Stimulated activated CD8-positive, alpha-beta memory T cell treated with anti-CD3 and anti-CD28 coated beads, Interleukin-12 subunit alpha, Interleukin-12 subunit beta, amount 100 ng/mL, for 4 hours (primary cell): ENCODE results near the gene FOXD4L3.
"Not testable (repeated sequence)": the region's sequence is repeated elsewhere in the genome, so short reads cannot be mapped to it uniquely, and the experiment has no call there.

ENCODE experiments used
- DNase-seq: peaks from one replicate; pipeline ENCODE4 v3.0.0-alpha.2; 2020; ENCODE audit warnings: low read depth

Gene FOXD4L3

DNA sequence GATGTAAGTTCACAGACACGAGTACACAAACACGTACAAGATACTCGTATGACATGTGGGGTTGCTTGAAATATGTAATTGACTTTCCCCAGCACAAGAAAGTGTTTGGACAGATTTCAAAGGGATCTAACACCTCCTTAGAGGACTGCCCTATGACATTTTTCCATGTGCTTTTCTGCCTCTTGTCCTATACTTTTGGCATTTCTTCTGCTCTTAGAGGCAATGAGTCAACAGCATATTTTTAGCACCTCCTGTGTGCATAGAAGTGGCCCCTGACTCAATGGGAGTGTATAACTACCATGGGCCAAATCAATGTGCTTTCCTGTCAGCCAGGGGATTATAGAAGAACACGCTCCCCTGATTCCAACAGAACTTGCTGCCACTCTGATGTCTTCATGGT is 49.0 kb downstream of the FOXD4L3 start:
- DNase-seq, result not testable (repeated sequence)
